Hepatocyte (in vitro differentiated cells): ENCODE data around the gene FN1.

Experiments
- CTCF ChIP-seq: fragments of 200-600 bp; sonication (generic); IDR thresholded peaks from 2 replicates; pipeline ENCODE4 v1.5.1; 2016; ENCODE audit warnings: antibody characterized with exemption, mild to moderate bottlenecking; ENCODE audit not compliant: poor library complexity
- EZH2 ChIP-seq: fragments of 200-600 bp; sonication (generic); IDR thresholded peaks from 2 replicates; pipeline ENCODE4 v1.6.1; 2016; ENCODE audit warnings: antibody characterized with exemption, mild to moderate bottlenecking, borderline replicate concordance

- TF ChIP-seq CTCF: no peak
- TF ChIP-seq EZH2: no peak
Observed at GRCh38 chr2:215429424-215429823, 6.4 kb downstream of the FN1 start.
